Skeletal muscle satellite cell (primary cell): ENCODE results near the gene LYZL1.
"Not testable (repeated sequence)": the region's sequence is repeated elsewhere in the genome, so short reads cannot be mapped to it uniquely, and the experiment has no call there.

Experiments
- H3K27me3 ChIP-seq: 2 replicates; pipeline ENCODE4 v1.7.0; 2013; ENCODE audit warnings: low read length; ENCODE audit not compliant: control insufficient read depth, insufficient read depth
- H3K36me3 ChIP-seq: 2 replicates; pipeline ENCODE4 v1.7.0; 2013; ENCODE audit warnings: mild to moderate bottlenecking, control low read depth, low read length; ENCODE audit not compliant: insufficient read depth
- H3K4me1 ChIP-seq: 2 replicates; pipeline ENCODE4 v1.7.0; 2013; ENCODE audit warnings: low read length; ENCODE audit not compliant: control insufficient read depth, insufficient read depth
- H3K4me2 ChIP-seq: 2 replicates; pipeline ENCODE4 v1.7.0; 2013; ENCODE audit warnings: mild to moderate bottlenecking, low read length
- H3K4me3 ChIP-seq: 2 replicates; pipeline ENCODE4 v1.7.0; 2013; ENCODE audit warnings: low read length
- H3K9ac ChIP-seq: 2 replicates; pipeline ENCODE4 v1.7.0; 2013; ENCODE audit warnings: mild to moderate bottlenecking, low read depth, low read length, moderate library complexity
- H3K9me3 ChIP-seq: replicated peaks from 2 replicates; pipeline ENCODE4 v1.7.0; 2013; ENCODE audit warnings: mild to moderate bottlenecking, control low read depth, low read length

Gene LYZL1

DNA sequence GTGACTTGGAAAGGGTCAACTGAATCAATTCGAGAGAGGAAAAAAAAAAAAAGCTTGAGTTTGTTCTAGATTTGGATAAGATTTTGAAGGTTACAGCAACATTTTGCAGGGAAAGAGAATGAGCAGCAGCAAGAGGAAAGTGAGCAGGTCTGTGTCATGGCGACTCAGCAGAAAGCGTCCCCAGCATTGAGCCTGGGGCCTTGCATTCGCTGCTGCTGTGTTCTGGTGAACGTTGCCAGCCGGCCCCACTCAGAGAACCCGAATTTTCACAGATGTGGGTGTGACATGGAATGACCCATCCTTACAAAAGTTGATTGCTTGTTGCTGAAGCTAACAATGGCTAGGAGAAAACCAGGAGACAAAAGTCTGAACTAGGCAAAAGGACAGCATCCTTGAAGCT, 21.6 kb downstream of the LYZL1 start:
- not testable (repeated sequence) for H3K4me3 ChIP-seq, H3K4me2 ChIP-seq, H3K9ac ChIP-seq, H3K36me3 ChIP-seq, H3K9me3 ChIP-seq
- Histone ChIP-seq H3K27me3 (peaks cover 11% of the 10 kb centered on the region), H3K4me1 (peaks cover 11% of the 10 kb centered on the region)

DNA sequence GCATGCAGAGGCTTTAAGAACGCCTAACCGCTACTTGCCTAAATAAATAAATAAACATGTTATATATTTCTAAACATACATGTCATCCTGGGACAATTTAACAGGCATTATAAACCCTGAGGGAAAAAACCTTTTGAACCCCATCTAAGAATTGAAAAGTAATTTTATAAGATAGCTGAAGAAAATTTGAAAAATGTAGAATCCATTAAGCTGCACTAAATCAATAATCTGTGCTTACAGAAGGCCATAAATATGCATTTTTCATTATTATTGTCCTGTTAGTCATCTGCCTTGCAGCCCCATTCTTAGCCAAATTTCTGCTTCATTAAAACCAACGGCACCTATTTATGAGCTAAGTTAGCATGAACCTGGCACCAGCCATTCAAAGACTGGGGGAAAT, 24.2 kb downstream of the LYZL1 start:
- no peak overlapping the region for H3K4me2 ChIP-seq
- peaks cover 9% of the 10 kb centered on the region for H3K27me3 ChIP-seq
- no peaks in the 10 kb centered on the region for H3K9me3 ChIP-seq
- H3K4me1 ChIP-seq: peaks cover 25% of the 10 kb centered on the region
- H3K9ac ChIP-seq: no peak overlapping the region
- no peak overlapping the region for H3K4me3 ChIP-seq
- no peaks in the 10 kb centered on the region for H3K36me3 ChIP-seq

DNA sequence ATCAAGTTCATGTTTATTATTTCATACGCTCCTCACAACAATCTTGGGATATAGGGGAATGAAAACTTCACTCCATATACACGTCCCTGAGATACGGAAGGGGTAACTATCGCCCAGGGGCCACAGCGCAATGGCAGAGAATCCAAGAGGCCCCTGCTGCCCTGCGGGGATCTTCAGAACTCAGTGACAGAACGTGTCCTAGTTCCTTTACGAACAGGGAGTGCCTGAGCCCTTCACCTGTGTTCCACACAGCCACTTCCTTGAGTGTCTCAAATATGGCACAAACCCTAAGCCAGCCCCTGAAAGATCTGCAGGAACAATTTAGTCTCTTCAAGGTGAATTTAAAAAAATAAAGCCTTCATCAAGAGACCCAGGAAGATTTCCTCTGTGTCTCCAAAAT, 25.9 kb downstream of the LYZL1 start:
- H3K4me1 ChIP-seq: peaks cover 34% of the 10 kb centered on the region
- H3K27me3 ChIP-seq: peaks cover 13% of the 10 kb centered on the region
- no peaks in the 10 kb centered on the region for H3K9me3 ChIP-seq
- no peak overlapping the region for H3K9ac ChIP-seq
- no peaks in the 10 kb centered on the region for H3K36me3 ChIP-seq
- H3K4me3 ChIP-seq: no peak overlapping the region
- no peak overlapping the region for H3K4me2 ChIP-seq

DNA sequence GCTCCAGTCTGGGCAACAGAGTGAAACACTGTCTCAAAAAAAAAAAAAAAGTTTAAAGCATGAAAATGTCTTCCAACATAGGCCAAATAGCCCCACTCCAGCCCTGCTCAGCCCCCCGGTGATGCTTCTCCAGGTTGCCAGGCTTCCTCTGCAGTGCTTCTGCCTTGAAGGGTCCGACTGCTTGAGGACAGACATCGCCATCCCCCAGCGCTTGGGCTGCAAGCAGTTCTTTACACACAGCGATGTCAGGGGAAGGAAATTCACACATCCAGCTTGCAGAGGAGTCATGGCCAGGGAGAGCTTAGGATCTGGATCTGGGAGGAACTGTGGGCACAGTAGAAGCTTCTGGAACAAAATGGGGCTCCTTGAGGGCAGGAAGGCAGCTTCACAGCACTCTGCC, 26.9 kb downstream of the LYZL1 start:
- H3K36me3 ChIP-seq: no peaks in the 10 kb centered on the region
- no peak overlapping the region for H3K9ac ChIP-seq
- H3K4me2 ChIP-seq: no peak overlapping the region
- no peaks in the 10 kb centered on the region for H3K9me3 ChIP-seq
- H3K4me1 ChIP-seq: peaks cover 23% of the 10 kb centered on the region
- H3K27me3 ChIP-seq: peaks cover 20% of the 10 kb centered on the region
- H3K4me3 ChIP-seq: no peak overlapping the region

DNA sequence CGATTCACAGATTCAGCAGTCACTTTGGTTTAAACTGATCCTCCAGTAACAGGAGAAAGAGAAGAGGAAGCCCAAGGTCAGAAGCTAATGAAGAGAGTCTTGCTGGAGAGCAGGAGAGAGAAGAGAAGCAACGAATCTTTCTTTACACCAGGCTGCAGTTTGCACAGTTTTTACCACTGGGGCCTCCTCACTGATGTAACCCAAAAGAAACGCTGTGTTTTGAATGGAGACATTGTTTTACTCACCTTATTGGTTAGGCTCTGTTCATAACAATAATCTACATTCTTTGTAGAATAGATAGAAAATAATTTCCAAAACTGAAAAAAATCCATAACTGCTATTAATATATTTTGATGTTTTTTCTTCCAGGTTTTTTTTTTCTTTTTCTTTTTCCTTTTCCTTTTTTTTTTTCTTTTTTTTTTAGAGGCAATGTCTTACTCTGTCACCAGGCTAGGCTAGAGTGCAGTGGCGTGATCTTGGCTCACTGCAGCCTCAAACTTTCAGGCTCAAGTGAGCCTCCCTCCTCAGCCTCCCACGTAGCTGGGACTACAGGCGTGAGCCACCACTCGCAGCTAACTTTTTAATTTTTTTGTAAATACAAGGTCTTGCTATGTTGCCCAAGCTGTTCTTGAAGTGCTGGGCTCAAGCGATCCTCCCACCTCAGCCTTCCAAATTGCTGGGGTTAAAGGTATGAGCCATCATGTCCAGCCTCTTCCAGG, 27.6 kb downstream of the LYZL1 start:
- H3K4me3 ChIP-seq: no peak overlapping the region
- H3K9me3 ChIP-seq: no peaks in the 10 kb centered on the region
- H3K4me1 ChIP-seq: peaks cover 23% of the 10 kb centered on the region

DNA sequence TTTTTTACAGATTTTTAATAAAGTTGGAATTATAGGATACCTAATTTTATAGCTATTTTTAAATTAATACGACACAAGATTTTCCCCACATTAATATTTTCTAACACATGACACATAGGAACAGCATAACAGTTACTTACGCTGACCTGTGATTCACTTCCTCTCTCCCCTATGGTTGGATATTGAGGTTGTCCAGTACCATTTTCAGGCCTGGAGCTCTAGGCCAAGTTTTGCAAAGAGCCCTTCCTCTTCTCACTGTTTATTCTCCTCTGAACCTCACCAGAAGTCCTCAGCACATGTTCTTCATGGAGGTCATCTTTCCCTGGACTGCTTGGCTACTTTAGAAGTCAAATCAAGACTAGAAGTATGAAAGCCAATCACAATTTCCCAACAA, 28.2 kb downstream of the LYZL1 start:
- peaks cover 23% of the 10 kb centered on the region for H3K4me1 ChIP-seq
- H3K9me3 ChIP-seq: no peaks in the 10 kb centered on the region

More for the DNA sequence above, 27.6 kb downstream of the LYZL1 start:
- H3K36me3 ChIP-seq: no peaks in the 10 kb centered on the region
- H3K4me2 ChIP-seq: no peak overlapping the region
- H3K27me3 ChIP-seq: peaks cover 25% of the 10 kb centered on the region
- H3K9ac ChIP-seq: no peak overlapping the region

DNA sequence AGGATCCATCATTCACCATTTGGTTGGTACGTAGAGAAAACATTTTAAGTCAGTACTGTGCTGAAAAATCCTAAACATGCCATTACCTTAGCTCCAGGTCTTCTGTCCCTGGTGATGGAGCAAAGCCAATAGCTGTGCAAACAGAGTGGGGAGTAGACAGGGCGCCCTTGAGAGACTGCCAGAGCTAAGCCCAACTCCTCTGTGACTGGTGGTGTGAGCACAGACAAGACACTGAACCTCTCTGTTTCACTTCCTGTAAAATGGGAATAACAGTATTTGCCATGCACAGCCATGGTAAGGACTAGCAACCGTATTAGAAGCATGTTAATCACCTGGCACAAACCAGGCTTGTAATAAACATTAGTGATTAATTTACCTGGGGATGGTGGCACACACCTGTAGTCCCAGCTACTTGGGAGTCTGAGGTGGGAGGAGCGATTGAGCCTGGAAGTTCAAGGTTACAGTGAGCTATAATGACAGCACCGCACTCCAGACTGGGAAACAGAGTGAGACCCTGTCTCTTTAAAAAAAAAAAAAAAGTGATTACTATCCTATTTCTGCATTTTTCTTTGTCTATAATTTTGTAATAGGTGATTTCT, 28.7 kb downstream of the LYZL1 start:
- H3K4me2 ChIP-seq: no peak overlapping the region
- peaks cover 23% of the 10 kb centered on the region for H3K4me1 ChIP-seq
- no peaks in the 10 kb centered on the region for H3K9me3 ChIP-seq
- no peak overlapping the region for H3K4me3 ChIP-seq
- no peak overlapping the region for H3K9ac ChIP-seq
- H3K36me3 ChIP-seq: no peaks in the 10 kb centered on the region
- peaks cover 25% of the 10 kb centered on the region for H3K27me3 ChIP-seq

More for the DNA sequence above, 28.2 kb downstream of the LYZL1 start:
- no peak overlapping the region for H3K9ac ChIP-seq
- no peaks in the 10 kb centered on the region for H3K36me3 ChIP-seq
- peaks cover 25% of the 10 kb centered on the region for H3K27me3 ChIP-seq
- no peak overlapping the region for H3K4me3 ChIP-seq
- H3K4me2 ChIP-seq: no peak overlapping the region

DNA sequence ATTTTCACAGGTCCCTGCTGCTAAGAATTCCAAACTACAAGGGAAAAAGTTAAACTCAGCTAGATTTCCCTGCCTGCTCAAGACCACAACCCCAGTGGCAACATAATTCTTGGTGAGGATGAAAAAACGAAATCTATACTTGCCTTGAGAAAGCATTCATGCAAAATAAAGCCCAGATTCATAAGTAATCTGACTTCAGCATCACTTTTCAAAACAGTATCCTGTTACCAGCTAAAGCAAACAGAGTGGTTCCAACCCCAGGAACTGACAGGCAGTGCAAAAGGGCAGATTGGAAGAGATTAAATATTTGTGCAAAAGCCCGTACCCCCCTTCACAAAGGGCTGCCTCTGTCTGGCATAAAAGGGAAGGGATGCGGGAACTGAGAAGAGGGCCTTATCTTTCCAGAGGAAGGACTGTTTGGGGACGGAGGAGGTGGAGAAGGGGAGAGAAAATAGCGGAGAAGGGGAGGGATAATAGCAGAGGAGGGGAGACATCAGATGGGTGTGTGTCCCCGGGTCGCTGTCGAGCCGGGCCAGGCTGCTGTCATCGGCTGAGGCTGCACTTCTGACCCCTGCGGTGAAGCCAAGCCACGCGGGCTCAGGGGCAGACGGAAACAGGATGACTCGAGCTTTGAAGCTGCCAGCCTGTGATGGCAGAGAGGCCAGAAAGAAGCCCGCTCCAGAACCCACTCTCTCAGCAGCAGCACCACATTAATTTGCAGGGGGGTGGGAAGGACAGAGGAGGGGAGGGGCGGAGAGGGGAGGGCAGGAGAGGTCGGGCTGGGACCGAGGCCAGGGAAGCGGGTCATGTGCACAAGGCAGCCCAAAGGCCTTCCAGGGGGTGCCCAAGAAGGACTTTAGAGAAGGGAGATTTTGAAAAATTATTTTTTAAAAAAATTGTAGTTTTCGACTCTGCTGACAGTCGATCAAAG, 29.5 kb downstream of the LYZL1 start:
- not testable (repeated sequence) for H3K4me3 ChIP-seq, H3K9ac ChIP-seq, H3K9me3 ChIP-seq, H3K36me3 ChIP-seq
- peak overlapping the region; percentile 63 for H3K4me2 ChIP-seq
- peaks cover 23% of the 10 kb centered on the region for H3K4me1 ChIP-seq
- H3K27me3 ChIP-seq: peaks cover 33% of the 10 kb centered on the region

DNA sequence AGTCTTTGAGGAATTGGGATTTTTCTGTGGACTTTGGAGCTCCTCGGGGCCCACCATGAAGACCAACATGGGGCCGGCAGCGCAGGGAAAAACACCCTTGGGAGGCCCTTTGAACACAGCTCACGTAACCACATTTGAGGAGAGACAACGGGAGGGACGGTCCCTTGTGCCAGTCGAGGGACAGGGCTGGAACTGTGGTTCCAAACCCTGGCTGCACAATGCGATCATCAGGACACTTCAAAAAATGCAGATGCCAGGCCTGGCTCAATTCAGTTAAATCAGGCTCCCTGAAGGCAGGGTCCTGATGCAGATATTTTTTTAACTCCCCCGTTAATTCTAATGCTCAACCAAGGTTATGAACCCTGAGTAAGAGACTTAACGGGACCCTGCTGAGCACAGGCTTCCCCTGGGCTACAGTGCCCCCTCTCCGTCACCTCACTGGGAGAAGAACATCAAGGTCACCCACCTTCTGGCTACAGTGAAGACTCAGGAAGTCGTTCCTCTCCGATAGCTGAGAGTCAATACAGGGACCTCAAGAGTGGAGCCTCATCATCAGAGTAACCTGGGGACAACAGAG, 30.4 kb downstream of the LYZL1 start:
- Histone ChIP-seq H3K36me3 (no peaks in the 10 kb centered on the region), H3K27me3 (peaks cover 34% of the 10 kb centered on the region), H3K9me3 (no peaks in the 10 kb centered on the region), H3K4me3 (no peak overlapping the region), H3K9ac (no peak overlapping the region), H3K4me2 (no peak overlapping the region), H3K4me1 (peaks cover 23% of the 10 kb centered on the region)

DNA sequence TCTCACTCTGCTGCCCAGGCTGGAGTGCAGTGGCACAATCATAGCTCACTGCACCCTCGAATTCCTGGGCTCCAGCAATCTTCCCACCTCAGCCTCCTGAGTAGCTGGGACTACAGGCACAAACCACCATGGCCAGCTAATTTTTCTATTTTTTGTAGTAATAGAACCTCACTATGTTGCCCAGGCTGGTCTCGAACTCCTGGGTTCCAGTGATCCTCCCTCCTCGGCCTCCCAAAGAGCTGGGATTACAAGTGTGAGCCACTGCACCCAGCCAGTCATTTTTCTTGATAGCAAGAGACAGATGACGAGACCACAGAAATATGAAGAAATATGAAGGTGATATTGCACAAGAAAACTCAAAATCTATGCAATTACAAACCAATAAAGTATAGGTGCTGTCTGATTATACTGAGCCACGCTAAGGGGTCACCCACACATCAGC, 31.8 kb downstream of the LYZL1 start:
- peaks cover 23% of the 10 kb centered on the region for H3K4me1 ChIP-seq

DNA sequence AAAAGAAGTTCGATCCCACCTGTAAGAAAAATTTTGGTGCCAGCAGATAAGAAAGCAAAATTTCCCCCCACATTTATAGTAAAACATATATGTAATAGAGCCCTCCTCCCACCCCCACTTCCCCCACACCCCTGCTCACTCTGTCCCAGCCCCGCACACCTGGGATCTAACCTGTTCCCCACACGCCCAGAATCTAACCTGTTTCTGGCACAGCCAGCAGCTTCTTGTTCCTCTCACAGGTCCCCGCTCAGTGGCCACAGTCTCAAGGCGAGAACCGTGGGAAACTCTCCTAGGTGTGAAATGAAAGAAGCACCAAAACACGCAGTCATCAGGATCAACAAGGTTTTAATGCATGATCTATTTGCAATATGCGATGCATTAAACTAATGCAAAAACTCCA, 32.8 kb downstream of the LYZL1 start:
- Histone ChIP-seq H3K27me3 (peaks cover 51% of the 10 kb centered on the region), H3K36me3 (no peaks in the 10 kb centered on the region), H3K4me2 (no peak overlapping the region), H3K4me1 (peaks cover 23% of the 10 kb centered on the region), H3K4me3 (no peak overlapping the region), H3K9ac (no peak overlapping the region), H3K9me3 (no peaks in the 10 kb centered on the region)

More for the DNA sequence above, 31.8 kb downstream of the LYZL1 start:
- H3K36me3 ChIP-seq, H3K9me3 ChIP-seq, H3K9ac ChIP-seq, H3K4me2 ChIP-seq, H3K4me3 ChIP-seq: not testable (repeated sequence)
- peaks cover 46% of the 10 kb centered on the region for H3K27me3 ChIP-seq
